Endothelial cell of umbilical vein (primary cell): Measurements from ENCODE around the gene LLGL2. TPM values are rescaled to one million over a fixed set of nuclear protein-coding genes. Genes with fewer than 3 reads are reported as not detected.

Source experiments
- BruUV-seq: library from RNA; stranded (reverse); fragments of 400-500 nt; replicated peaks from 2 replicates; lab custom pipeline; 2021; lab: Mats Ljungman, UMichigan
- CTCF ChIA-PET: fragments of 300-600, 350-600 bp; sonication (Branson Sonifier 250); formaldehyde crosslinking; loops from one replicate; lab custom pipeline; 2021; ENCODE audit warnings: antibody characterized with exemption, inconsistent platforms; lab: Charles Lee
- POLR2A ChIA-PET: fragments of 300-600, 350-600 bp; sonication (Branson Sonifier 250); formaldehyde crosslinking; loops from one replicate; lab custom pipeline; 2021; ENCODE audit warnings: antibody characterized with exemption, inconsistent platforms; lab: Charles Lee
- DNase-seq: peaks from one replicate; pipeline ENCODE4 v3.0.0-alpha.2; 2011; ENCODE audit warnings: low read depth, low spot score
- FAIRE-seq: peaks from 2 replicates; lab custom pipeline; 2011; peaks lifted over from hg19 to GRCh38; lab: Jason Lieb, UNC
- H2AFZ ChIP-seq: 2 replicates; pipeline ENCODE4 v1.6.0; 2012; ENCODE audit warnings: low read depth, low read length, control low read depth, inconsistent platforms
- H3K27ac ChIP-seq: 2 replicates; pipeline ENCODE4 v1.5.1; 2011; ENCODE audit warnings: low read depth, mild to moderate bottlenecking, control low read depth, low read length, moderate library complexity; ENCODE audit not compliant: insufficient read depth
- H3K27me3 ChIP-seq, 2 experiments: 2 replicates each; pipeline versions ENCODE4 v1.6.0 to v1.6.1; 2011; ENCODE audit warnings: low read length in 2 of 2, mixed read lengths in 1 of 2; ENCODE audit not compliant: control insufficient read depth in 2 of 2, insufficient read depth in 2 of 2
- H3K36me3 ChIP-seq, 2 experiments: 2 replicates in 1 of 2; 3 replicates in 1 of 2; pipeline ENCODE4 v1.5.1; 2011; ENCODE audit warnings: low read length in 2 of 2, mild to moderate bottlenecking in 1 of 2, moderate library complexity in 1 of 2; ENCODE audit not compliant: control insufficient read depth in 2 of 2, insufficient read depth in 2 of 2; ENCODE audit errors: extremely low read depth in 1 of 2
- H3K4me1 ChIP-seq: 3 replicates; pipeline ENCODE4 v1.5.1; 2011; ENCODE audit warnings: mild to moderate bottlenecking, low read length; ENCODE audit not compliant: control insufficient read depth, insufficient read depth; ENCODE audit errors: extremely low read depth
- H3K4me2 ChIP-seq: 2 replicates; pipeline ENCODE4 v1.6.1; 2011; ENCODE audit warnings: low read length, control low read depth, mixed read lengths; ENCODE audit not compliant: insufficient read depth
- H3K4me3 ChIP-seq, 3 experiments: fragments of 200-600 bp in 1 of 3; sonication (generic), shearing (Covaris generic) in 1 of 3; replicated peaks in 1 of 3; 2 replicates each; pipeline ENCODE4 v1.5.1; 2011 to 2016; ENCODE audit warnings: control low read depth in 3 of 3, low read length in 3 of 3, mild to moderate bottlenecking in 2 of 3, inconsistent platforms in 1 of 3, low read depth in 1 of 3, moderate library complexity in 1 of 3; ENCODE audit not compliant: insufficient read depth in 1 of 3
- H3K79me2 ChIP-seq: 2 replicates; pipeline ENCODE4 v1.6.0; 2012; ENCODE audit warnings: low read length, inconsistent platforms; ENCODE audit not compliant: control insufficient read depth, insufficient read depth
- H3K9ac ChIP-seq: replicated peaks from 2 replicates; pipeline ENCODE3; 2011; ENCODE audit warnings: low read length, control low read depth; ENCODE audit not compliant: insufficient read depth; ENCODE audit errors: extremely low read depth
- H3K9me1 ChIP-seq: replicated peaks from 3 replicates; pipeline ENCODE4 v1.6.0; 2011; ENCODE audit warnings: mild to moderate bottlenecking, low read length; ENCODE audit not compliant: control insufficient read depth, insufficient read depth; ENCODE audit errors: extremely low read depth
- H3K9me3 ChIP-seq: replicated peaks from 2 replicates; pipeline ENCODE4 v1.5.1; 2012; ENCODE audit warnings: low read length, inconsistent platforms; ENCODE audit not compliant: control insufficient read depth, insufficient read depth
- H4K20me1 ChIP-seq: replicated peaks from 2 replicates; pipeline ENCODE3; 2011; ENCODE audit warnings: mild to moderate bottlenecking, low read length; ENCODE audit not compliant: control insufficient read depth, insufficient read depth; ENCODE audit errors: extremely low read depth
- CTCF ChIP-seq, 2 donors: IDR thresholded peaks; 1 replicate in 1 of 2; 2 replicates in 1 of 2; pipeline ENCODE4 v1.5.1; 2011; ENCODE audit warnings: low read length in 2 of 2, mild to moderate bottlenecking in 2 of 2, moderate library complexity in 2 of 2, control low read depth in 1 of 2, inconsistent platforms in 1 of 2, low read depth in 1 of 2; ENCODE audit not compliant: insufficient read depth in 1 of 2; ENCODE audit errors: extremely low read depth in 1 of 2
- EZH2 ChIP-seq: IDR thresholded peaks from 2 replicates; pipeline ENCODE4 v1.6.1; 2012; ENCODE audit warnings: borderline replicate concordance, low read depth, mild to moderate bottlenecking, moderate library complexity, low read length, inconsistent platforms; ENCODE audit not compliant: severe bottlenecking
- FOS ChIP-seq: IDR thresholded peaks from 2 replicates; pipeline ENCODE4 v1.6.1; 2011; ENCODE audit warnings: mild to moderate bottlenecking, low read length, moderate library complexity, borderline replicate concordance; ENCODE audit not compliant: insufficient read depth
- GATA2 ChIP-seq: IDR thresholded peaks from 2 replicates; pipeline ENCODE4 v1.7.0; 2011; ENCODE audit warnings: low read depth, mild to moderate bottlenecking, moderate library complexity, mixed read lengths, low read length; ENCODE audit not compliant: insufficient read length, insufficient read depth
- JUN ChIP-seq: IDR thresholded peaks from 2 replicates; pipeline ENCODE4 v1.6.1; 2011; ENCODE audit warnings: borderline replicate concordance, low read depth; ENCODE audit not compliant: insufficient read length, insufficient read depth
- MYC ChIP-seq: IDR thresholded peaks from one replicate; pipeline ENCODE4 v1.6.1; 2011; ENCODE audit warnings: mild to moderate bottlenecking, low read depth, low read length
- dilution Hi-C: fragments of 300-500 bp; cut with MboI; formaldehyde crosslinking; loops from one replicate; pipeline ENCODE4 v1.15.0; 2019; ENCODE audit warnings: low sequenced_read_pairs; ENCODE audit not compliant: extremely low pct_ligation_motif_present
- intact Hi-C: fragments of 100-400 bp; cut with micrococcal nuclease; formaldehyde crosslinking; loops from one replicate; pipeline ENCODE4 v1.10.0; 2022
- polyA plus RNA-seq, 4 experiments: library from polyadenylated mRNA; depleted of rRNA in 3 of 4; stranded (reverse) in 3 of 4; unstranded in 1 of 4; fragments of >200 nt; gene quantifications; 2 replicates each; pipeline versions ENCODE4 v1.2.1 to v1.2.3, GENCODE V29; 2011 to 2012; ENCODE audit warnings: missing spikeins in 1 of 4
- total RNA-seq: library from RNA; stranded (reverse); gene quantifications from 2 replicates; pipeline ENCODE4 v1.2.3, GENCODE V29; 2021

The LLGL2 gene
- total and polyA plus RNA-seq, 2 donors (not counting 3 experiments of a cell fraction or from before 2014, with no cell fraction given), result 5.3 to 5.4 TPM

- Histone ChIP-seq H3K9me1 (no peaks in the 10 kb centered on the region), H3K9me3 (no peaks in the 10 kb centered on the region), H3K9ac (no peak overlapping the region), H3K4me3 (no peak overlapping the region), H4K20me1 (no peaks in the 10 kb centered on the region), H3K79me2 (no peaks in the 10 kb centered on the region), H3K36me3 (no peaks in the 10 kb centered on the region), H3K27ac (no peak overlapping the region), H3K27me3 (no peaks in the 10 kb centered on the region), H2AFZ (no peak overlapping the region), H3K4me2 (no peak overlapping the region), H3K4me1 (no peaks in the 10 kb centered on the region)
- dilution Hi-C loops, result no loop called here
- POLR2A ChIA-PET, result no interaction called here
- TF ChIP-seq CTCF (IDR thresholded peaks at IDR 0.05; ENCODE audit: extremely low read depth in 1 of 2, insufficient read depth in 1 of 2, low read depth in 1 of 2, low read length in 2 of 2), result no peak
- TF ChIP-seq GATA2, result no peak
- no peak for TF ChIP-seq MYC
- CTCF ChIA-PET, result no interaction called here
- intact Hi-C loops, result no loop called here
- BruUV-seq, result no TSS peak
- FAIRE-seq, result no peak
- DNase-seq, result no peak
These were observed 70.4 kb downstream of the LLGL2 start for GRCh38 chr17:75595920-75596313.

GRCh38 chr17:75596320-75597087, 71.0 kb downstream of the LLGL2 start:
- Histone ChIP-seq H3K9ac (no peak overlapping the region), H2AFZ (no peak overlapping the region), H3K9me3 (no peaks in the 10 kb centered on the region), H3K27me3 (no peaks in the 10 kb centered on the region), H3K79me2 (no peaks in the 10 kb centered on the region), H3K9me1 (no peaks in the 10 kb centered on the region), H3K4me3 (no peak overlapping the region), H4K20me1 (no peaks in the 10 kb centered on the region), H3K4me1 (no peaks in the 10 kb centered on the region), H3K36me3 (no peaks in the 10 kb centered on the region), H3K27ac (no peak overlapping the region), H3K4me2 (no peak overlapping the region)
- POLR2A ChIA-PET, result interaction anchor here (0.6 kb wide), 1 partner anchor 18 kb away, joined by 10 read pairs; no protein-coding TSS in a partner anchor
- DNase-seq (no peak), FAIRE-seq (no peak)
- intact Hi-C loops, result no loop called here
- dilution Hi-C loops, result no loop called here
- BruUV-seq, result no TSS peak
- CTCF ChIA-PET, result no interaction called here
- TF ChIP-seq JUN (no peak), FOS (no peak), MYC (no peak), EZH2 (no peak), GATA2 (no peak)
